GM23338 (cell line): ENCODE measurements around the gene NUP160. TPM values are rescaled to one million over a fixed set of nuclear protein-coding genes. Genes with fewer than 3 reads are reported as not detected.

Experiments used
- ATAC-seq: fragments of 200-7000 bp; cut with Tn5 transposase; 3 replicates; pipeline ENCODE4 v1.9.1; 2020
- DNase-seq: peaks from one replicate; pipeline ENCODE4 v3.0.0-alpha.2; 2015; ENCODE audit warnings: low spot score
- H2AFZ ChIP-seq: fragments of 200-600 bp; sonication (generic); 2 replicates; pipeline ENCODE4 v1.8.0; 2016; ENCODE audit warnings: antibody characterized with exemption, mild to moderate bottlenecking, moderate library complexity
- H3F3A ChIP-seq: fragments of 200-600 bp; sonication (generic); replicated peaks from 2 replicates; pipeline ENCODE4 v1.8.0; 2017; ENCODE audit warnings: antibody characterized with exemption, mixed run types, low read depth
- H3K27ac ChIP-seq: fragments of 200-600 bp; sonication (generic); 2 replicates; pipeline ENCODE4 v1.6.1; 2016; ENCODE audit warnings: low read depth
- H3K27me3 ChIP-seq: fragments of 200-600 bp; sonication (generic); 2 replicates; pipeline ENCODE4 v1.8.0; 2016; ENCODE audit warnings: mild to moderate bottlenecking, mixed run types, moderate library complexity; ENCODE audit not compliant: insufficient read depth
- H3K36me3 ChIP-seq: fragments of 200-600 bp; sonication (generic); 2 replicates; pipeline ENCODE4 v1.8.0; 2016; ENCODE audit warnings: mild to moderate bottlenecking; ENCODE audit not compliant: insufficient read depth
- H3K4me1 ChIP-seq: fragments of 200-600 bp; sonication (generic); 2 replicates; pipeline ENCODE4 v1.8.0; 2016; ENCODE audit warnings: mild to moderate bottlenecking, moderate library complexity; ENCODE audit not compliant: insufficient read depth
- H3K4me2 ChIP-seq: fragments of 200-600 bp; sonication (generic); 2 replicates; pipeline ENCODE4 v1.7.1; 2017; ENCODE audit warnings: mixed run types
- H3K4me3 ChIP-seq: fragments of 200-600 bp; sonication (generic); 2 replicates; pipeline ENCODE4 v1.6.1; 2016; ENCODE audit warnings: mixed run types
- H3K79me2 ChIP-seq: fragments of 200-600 bp; sonication (generic); replicated peaks from 2 replicates; pipeline ENCODE4 v1.8.0; 2017; ENCODE audit warnings: mild to moderate bottlenecking; ENCODE audit not compliant: insufficient read depth
- H3K9me2 ChIP-seq: fragments of 200-600 bp; sonication (generic); 2 replicates; pipeline ENCODE4 v1.8.0; 2017; ENCODE audit not compliant: insufficient read depth
- H4K20me1 ChIP-seq: fragments of 200-600 bp; sonication (generic); replicated peaks from 2 replicates; pipeline ENCODE4 v1.8.0; 2017; ENCODE audit warnings: mild to moderate bottlenecking; ENCODE audit not compliant: insufficient read depth
- H3K27ac Mint-ChIP-seq: 2 replicates; pipeline ENCODE4 v1.8.0; 2020; ENCODE audit warnings: inconsistent platforms, mild to moderate bottlenecking, moderate library complexity, mixed read lengths
- H3K27me3 Mint-ChIP-seq: 3 replicates; pipeline ENCODE4 v1.8.0; 2022; ENCODE audit warnings: low read depth, mild to moderate bottlenecking, moderate library complexity, mixed read lengths, inconsistent platforms; ENCODE audit not compliant: insufficient read depth, poor library complexity
- H3K36me3 Mint-ChIP-seq: 3 replicates; pipeline ENCODE4 v1.8.0; 2021; ENCODE audit warnings: low read depth, mild to moderate bottlenecking, inconsistent platforms, moderate library complexity, mixed read lengths
- H3K4me1 Mint-ChIP-seq: 3 replicates; pipeline ENCODE4 v1.8.0; 2020; ENCODE audit warnings: mild to moderate bottlenecking, inconsistent platforms, mixed read lengths
- H3K4me3 Mint-ChIP-seq: 3 replicates; pipeline ENCODE4 v1.8.0; 2021; ENCODE audit warnings: moderate library complexity, mild to moderate bottlenecking, inconsistent platforms, mixed read lengths
- H3K9me3 Mint-ChIP-seq: 3 replicates; pipeline ENCODE4 v1.8.0; 2020; ENCODE audit warnings: moderate library complexity, mild to moderate bottlenecking, inconsistent platforms, mixed read lengths
- CREB1 ChIP-seq: fragments of 250-450 bp; sonication (Bioruptor Pico); IDR thresholded peaks from 2 replicates; pipeline ENCODE4 v1.5.0; 2020; ENCODE audit warnings: low read depth, mild to moderate bottlenecking, moderate library complexity
- ETS1 ChIP-seq: IDR thresholded peaks from 2 replicates; pipeline ENCODE4 v1.6.1; 2016; ENCODE audit warnings: antibody characterized with exemption
- EZH2 ChIP-seq: fragments of 200-600 bp; sonication (generic); IDR thresholded peaks from one replicate; pipeline ENCODE4 v1.8.0; 2017; ENCODE audit warnings: antibody characterized with exemption, mild to moderate bottlenecking, low read depth; ENCODE audit not compliant: unreplicated experiment
- POLR2AphosphoS5 ChIP-seq: IDR thresholded peaks from 2 replicates; pipeline ENCODE4 v1.6.1; 2016; ENCODE audit warnings: antibody characterized with exemption, low read depth
- REST ChIP-seq: IDR thresholded peaks from one replicate; pipeline ENCODE4 v1.6.1; 2018; ENCODE audit warnings: antibody characterized with exemption; ENCODE audit not compliant: unreplicated experiment
- STAT1 ChIP-seq: IDR thresholded peaks from one replicate; pipeline ENCODE4 v1.6.1; 2016; ENCODE audit warnings: antibody characterized with exemption; ENCODE audit not compliant: unreplicated experiment
- ZNF114 ChIP-seq: fragments of 250-450 bp; sonication (Bioruptor Pico); IDR thresholded peaks from 2 replicates; pipeline ENCODE4 v1.5.0; 2020; ENCODE audit warnings: mild to moderate bottlenecking, moderate library complexity
- ZNF331 ChIP-seq: fragments of 250-450 bp; sonication (Bioruptor Pico); IDR thresholded peaks from 2 replicates; pipeline ENCODE4 v1.5.0; 2020; ENCODE audit warnings: low read depth, mild to moderate bottlenecking, moderate library complexity
- polyA plus RNA-seq: library from polyadenylated mRNA; unstranded; fragments of >200 nt; fragmentation: Nextera tagmentation; extraction: Ambion mirVana; gene quantifications from 2 replicates; pipeline ENCODE4 v1.2.1, GENCODE V29; 2016
- total RNA-seq: library from RNA; depleted of rRNA; stranded (reverse); fragments of >200 nt; shearing (Covaris generic); gene quantifications from 2 replicates; pipeline ENCODE4 v1.2.3, GENCODE V29; 2014
- TF ChIP-seq, protein P1 (sequence below): fragments of 250-450 bp; sonication (Bioruptor Pico); IDR thresholded peaks from 2 replicates; pipeline ENCODE4 v1.5.0; 2020; ENCODE audit warnings: mild to moderate bottlenecking, moderate library complexity
- TF ChIP-seq, protein P2 (sequence below), 2 experiments: fragments of 200-600 bp in 1 of 2; sonication (generic) in 1 of 2; conservative IDR thresholded peaks; 2 replicates each; pipeline versions ENCODE4 v1.5.1 to v1.6.1; 2016 to 2017; ENCODE audit warnings: antibody characterized with exemption in 2 of 2, low read depth in 2 of 2, mild to moderate bottlenecking in 2 of 2, moderate library complexity in 1 of 2

The NUP160 gene
- total and polyA plus RNA-seq, 2 experiments from 2014 or later: 41.2 to 101 TPM

DNA sequence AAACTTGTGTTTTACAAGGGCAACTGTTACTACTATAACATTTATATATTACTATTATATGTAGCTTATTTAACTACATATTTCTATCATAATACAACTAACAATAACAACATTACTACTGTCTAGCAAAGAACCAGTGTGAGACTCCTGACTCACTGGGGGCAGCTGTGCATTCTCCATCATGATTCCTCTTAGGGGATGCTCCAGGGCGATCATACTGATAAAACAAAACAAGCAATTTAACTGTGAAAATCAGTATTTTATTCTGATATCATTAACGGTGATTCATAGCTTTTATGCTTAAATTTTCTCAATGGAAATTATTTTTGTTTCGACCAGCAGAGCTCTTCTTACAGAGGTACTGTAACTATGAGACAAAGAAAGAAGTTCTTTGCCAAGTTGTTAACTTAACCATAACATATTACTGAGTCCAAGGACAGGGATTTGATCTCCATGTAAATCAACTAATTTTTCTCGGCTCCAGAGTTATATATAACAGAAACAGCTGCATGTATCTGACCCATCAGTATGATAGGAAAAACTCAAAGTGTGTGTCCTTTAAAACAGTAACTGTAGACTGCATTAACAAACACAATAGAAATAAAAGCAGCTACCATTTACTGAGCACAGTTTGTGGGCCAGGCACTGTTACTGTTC is 56.2 kb downstream of the NUP160 start:
- peaks cover 91% of the 10 kb centered on the region for H3K36me3 Mint-ChIP-seq
- no peaks in the 10 kb centered on the region for H3K4me1 Mint-ChIP-seq
- H3K4me3 ChIP-seq: no peak overlapping the region
- no peak overlapping the region for H3K4me2 ChIP-seq
- H3K79me2 ChIP-seq: no peaks in the 10 kb centered on the region
- ATAC-seq: no peak
- peaks cover 59% of the 10 kb centered on the region for H3K36me3 ChIP-seq
- no peak overlapping the region for H3K4me3 Mint-ChIP-seq
- no peaks in the 10 kb centered on the region for H3K9me2 ChIP-seq
- DNase-seq: no peak
- TF ChIP-seq STAT1: no peak
- TF ChIP-seq ZNF331 (CRISPR knock-in tag): no peak
- no peak for TF ChIP-seq REST
- TF ChIP-seq, protein P1, sequence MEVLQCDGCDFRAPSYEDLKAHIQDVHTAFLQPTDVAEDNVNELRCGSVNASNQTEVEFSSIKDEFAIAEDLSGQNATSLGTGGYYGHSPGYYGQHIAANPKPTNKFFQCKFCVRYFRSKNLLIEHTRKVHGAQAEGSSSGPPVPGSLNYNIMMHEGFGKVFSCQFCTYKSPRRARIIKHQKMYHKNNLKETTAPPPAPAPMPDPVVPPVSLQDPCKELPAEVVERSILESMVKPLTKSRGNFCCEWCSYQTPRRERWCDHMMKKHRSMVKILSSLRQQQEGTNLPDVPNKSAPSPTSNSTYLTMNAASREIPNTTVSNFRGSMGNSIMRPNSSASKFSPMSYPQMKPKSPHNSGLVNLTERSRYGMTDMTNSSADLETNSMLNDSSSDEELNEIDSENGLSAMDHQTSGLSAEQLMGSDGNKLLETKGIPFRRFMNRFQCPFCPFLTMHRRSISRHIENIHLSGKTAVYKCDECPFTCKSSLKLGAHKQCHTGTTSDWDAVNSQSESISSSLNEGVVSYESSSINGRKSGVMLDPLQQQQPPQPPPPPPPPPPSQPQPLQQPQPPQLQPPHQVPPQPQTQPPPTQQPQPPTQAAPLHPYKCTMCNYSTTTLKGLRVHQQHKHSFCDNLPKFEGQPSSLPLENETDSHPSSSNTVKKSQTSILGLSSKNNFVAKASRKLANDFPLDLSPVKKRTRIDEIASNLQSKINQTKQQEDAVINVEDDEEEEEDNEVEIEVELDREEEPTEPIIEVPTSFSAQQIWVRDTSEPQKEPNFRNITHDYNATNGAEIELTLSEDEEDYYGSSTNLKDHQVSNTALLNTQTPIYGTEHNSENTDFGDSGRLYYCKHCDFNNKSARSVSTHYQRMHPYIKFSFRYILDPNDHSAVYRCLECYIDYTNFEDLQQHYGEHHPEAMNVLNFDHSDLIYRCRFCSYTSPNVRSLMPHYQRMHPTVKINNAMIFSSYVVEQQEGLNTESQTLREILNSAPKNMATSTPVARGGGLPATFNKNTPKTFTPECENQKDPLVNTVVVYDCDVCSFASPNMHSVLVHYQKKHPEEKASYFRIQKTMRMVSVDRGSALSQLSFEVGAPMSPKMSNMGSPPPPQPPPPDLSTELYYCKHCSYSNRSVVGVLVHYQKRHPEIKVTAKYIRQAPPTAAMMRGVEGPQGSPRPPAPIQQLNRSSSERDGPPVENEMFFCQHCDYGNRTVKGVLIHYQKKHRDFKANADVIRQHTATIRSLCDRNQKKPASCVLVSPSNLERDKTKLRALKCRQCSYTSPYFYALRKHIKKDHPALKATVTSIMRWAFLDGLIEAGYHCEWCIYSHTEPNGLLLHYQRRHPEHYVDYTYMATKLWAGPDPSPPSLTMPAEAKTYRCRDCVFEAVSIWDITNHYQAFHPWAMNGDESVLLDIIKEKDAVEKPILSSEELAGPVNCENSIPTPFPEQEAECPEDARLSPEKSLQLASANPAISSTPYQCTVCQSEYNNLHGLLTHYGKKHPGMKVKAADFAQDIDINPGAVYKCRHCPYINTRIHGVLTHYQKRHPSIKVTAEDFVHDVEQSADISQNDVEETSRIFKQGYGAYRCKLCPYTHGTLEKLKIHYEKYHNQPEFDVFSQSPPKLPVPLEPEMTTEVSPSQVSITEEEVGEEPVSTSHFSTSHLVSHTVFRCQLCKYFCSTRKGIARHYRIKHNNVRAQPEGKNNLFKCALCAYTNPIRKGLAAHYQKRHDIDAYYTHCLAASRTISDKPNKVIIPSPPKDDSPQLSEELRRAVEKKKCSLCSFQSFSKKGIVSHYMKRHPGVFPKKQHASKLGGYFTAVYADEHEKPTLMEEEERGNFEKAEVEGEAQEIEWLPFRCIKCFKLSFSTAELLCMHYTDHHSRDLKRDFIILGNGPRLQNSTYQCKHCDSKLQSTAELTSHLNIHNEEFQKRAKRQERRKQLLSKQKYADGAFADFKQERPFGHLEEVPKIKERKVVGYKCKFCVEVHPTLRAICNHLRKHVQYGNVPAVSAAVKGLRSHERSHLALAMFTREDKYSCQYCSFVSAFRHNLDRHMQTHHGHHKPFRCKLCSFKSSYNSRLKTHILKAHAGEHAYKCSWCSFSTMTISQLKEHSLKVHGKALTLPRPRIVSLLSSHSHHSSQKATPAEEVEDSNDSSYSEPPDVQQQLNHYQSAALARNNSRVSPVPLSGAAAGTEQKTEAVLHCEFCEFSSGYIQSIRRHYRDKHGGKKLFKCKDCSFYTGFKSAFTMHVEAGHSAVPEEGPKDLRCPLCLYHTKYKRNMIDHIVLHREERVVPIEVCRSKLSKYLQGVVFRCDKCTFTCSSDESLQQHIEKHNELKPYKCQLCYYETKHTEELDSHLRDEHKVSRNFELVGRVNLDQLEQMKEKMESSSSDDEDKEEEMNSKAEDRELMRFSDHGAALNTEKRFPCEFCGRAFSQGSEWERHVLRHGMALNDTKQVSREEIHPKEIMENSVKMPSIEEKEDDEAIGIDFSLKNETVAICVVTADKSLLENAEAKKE (CRISPR knock-in tag): no peak
- TF ChIP-seq, protein P2, sequence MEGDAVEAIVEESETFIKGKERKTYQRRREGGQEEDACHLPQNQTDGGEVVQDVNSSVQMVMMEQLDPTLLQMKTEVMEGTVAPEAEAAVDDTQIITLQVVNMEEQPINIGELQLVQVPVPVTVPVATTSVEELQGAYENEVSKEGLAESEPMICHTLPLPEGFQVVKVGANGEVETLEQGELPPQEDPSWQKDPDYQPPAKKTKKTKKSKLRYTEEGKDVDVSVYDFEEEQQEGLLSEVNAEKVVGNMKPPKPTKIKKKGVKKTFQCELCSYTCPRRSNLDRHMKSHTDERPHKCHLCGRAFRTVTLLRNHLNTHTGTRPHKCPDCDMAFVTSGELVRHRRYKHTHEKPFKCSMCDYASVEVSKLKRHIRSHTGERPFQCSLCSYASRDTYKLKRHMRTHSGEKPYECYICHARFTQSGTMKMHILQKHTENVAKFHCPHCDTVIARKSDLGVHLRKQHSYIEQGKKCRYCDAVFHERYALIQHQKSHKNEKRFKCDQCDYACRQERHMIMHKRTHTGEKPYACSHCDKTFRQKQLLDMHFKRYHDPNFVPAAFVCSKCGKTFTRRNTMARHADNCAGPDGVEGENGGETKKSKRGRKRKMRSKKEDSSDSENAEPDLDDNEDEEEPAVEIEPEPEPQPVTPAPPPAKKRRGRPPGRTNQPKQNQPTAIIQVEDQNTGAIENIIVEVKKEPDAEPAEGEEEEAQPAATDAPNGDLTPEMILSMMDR (conservative IDR thresholded peaks at IDR 0.05; ENCODE audit: low read depth in 2 of 2): no peak
- no peak for TF ChIP-seq EZH2
- no peak for TF ChIP-seq POLR2AphosphoS5
- no peak for TF ChIP-seq ETS1
- no peak for TF ChIP-seq CREB1 (CRISPR knock-in tag)
- TF ChIP-seq ZNF114 (CRISPR knock-in tag): no peak
- no peak overlapping the region for H2AFZ ChIP-seq
- H3K27ac ChIP-seq: no peak overlapping the region
- peaks cover 2% of the 10 kb centered on the region for H3K27me3 Mint-ChIP-seq
- H3K4me1 ChIP-seq: no peaks in the 10 kb centered on the region
- no peaks in the 10 kb centered on the region for H3F3A ChIP-seq
- no peaks in the 10 kb centered on the region for H3K9me3 Mint-ChIP-seq
- H4K20me1 ChIP-seq: no peaks in the 10 kb centered on the region; the same call in none of the 2 replicates
- H3K27me3 ChIP-seq: no peaks in the 10 kb centered on the region
- H3K27ac Mint-ChIP-seq: no peak overlapping the region
